ENCODE measurements around the gene NKX2-3.

DNA sequence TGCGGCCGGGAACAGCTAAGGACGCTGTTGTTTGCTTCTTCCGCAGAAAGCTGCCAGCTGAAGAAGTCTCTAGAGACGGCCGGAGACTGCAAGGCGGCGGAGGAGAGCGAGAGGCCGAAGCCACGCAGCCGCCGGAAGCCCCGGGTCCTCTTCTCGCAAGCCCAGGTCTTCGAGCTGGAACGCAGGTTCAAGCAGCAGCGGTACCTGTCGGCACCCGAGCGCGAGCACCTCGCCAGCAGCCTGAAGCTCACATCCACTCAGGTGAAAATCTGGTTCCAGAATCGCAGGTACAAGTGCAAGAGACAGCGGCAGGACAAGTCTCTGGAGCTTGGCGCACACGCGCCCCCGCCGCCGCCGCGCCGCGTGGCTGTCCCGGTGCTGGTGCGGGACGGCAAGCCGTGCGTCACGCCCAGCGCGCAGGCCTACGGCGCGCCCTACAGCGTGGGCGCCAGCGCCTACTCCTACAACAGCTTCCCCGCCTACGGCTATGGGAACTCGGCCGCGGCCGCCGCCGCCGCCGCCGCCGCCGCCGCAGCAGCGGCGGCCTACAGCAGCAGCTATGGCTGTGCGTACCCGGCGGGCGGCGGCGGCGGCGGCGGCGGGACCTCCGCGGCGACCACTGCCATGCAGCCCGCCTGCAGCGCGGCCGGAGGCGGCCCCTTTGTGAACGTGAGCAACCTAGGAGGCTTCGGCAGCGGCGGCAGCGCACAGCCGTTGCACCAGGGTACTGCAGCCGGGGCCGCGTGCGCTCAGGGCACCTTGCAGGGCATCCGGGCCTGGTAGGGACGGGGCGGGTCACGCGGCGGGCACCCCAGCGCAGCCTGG is 2.4 kb downstream of the NKX2-3 start:
- TF ChIP-seq POLR2A (IDR thresholded peaks at IDR 0.05): no peak
- TF ChIP-seq, protein P1, sequence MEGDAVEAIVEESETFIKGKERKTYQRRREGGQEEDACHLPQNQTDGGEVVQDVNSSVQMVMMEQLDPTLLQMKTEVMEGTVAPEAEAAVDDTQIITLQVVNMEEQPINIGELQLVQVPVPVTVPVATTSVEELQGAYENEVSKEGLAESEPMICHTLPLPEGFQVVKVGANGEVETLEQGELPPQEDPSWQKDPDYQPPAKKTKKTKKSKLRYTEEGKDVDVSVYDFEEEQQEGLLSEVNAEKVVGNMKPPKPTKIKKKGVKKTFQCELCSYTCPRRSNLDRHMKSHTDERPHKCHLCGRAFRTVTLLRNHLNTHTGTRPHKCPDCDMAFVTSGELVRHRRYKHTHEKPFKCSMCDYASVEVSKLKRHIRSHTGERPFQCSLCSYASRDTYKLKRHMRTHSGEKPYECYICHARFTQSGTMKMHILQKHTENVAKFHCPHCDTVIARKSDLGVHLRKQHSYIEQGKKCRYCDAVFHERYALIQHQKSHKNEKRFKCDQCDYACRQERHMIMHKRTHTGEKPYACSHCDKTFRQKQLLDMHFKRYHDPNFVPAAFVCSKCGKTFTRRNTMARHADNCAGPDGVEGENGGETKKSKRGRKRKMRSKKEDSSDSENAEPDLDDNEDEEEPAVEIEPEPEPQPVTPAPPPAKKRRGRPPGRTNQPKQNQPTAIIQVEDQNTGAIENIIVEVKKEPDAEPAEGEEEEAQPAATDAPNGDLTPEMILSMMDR (IDR thresholded peaks at IDR 0.05): no peak

Measured in uterus (tissue), 2 donors.